Activated naive CD4-positive, alpha-beta T cell treated with anti-CD3 and anti-CD28 coated beads, Interleukin-2, amount 50 U/mL, for 72 hours (primary cell): ENCODE data around the gene CCL22. TPM values are rescaled to one million over a fixed set of nuclear protein-coding genes. Genes with fewer than 3 reads are reported as not detected.
A peak's percentile ranks its signal among the peaks of the same experiment; 100 is the strongest.

ENCODE experiments used
- ATAC-seq, 2 donors: fragments of 150-1000 bp; cut with Tn5 transposase; 2 replicates each; pipeline ENCODE4 v1.10.0; 2021; ENCODE audit warnings: mild to moderate bottlenecking in 2 of 2, moderate library complexity in 2 of 2
- DNase-seq, 2 donors: peaks; one replicate each; pipeline ENCODE4 v3.0.0; 2021 to 2022; ENCODE audit warnings: low spot score in 2 of 2
- H3K27ac Mint-ChIP-seq, 2 donors: one replicate each; pipeline ENCODE4 v1.8.0; 2022; ENCODE audit warnings: mild to moderate bottlenecking in 2 of 2, mixed read lengths in 2 of 2
- H3K36me3 Mint-ChIP-seq, 2 donors: one replicate each; pipeline ENCODE4 v1.8.0; 2022; ENCODE audit warnings: mixed read lengths in 2 of 2
- H3K9me3 Mint-ChIP-seq, 2 donors: one replicate each; pipeline ENCODE4 v1.8.0; 2022; ENCODE audit warnings: mixed read lengths in 2 of 2
- total RNA-seq, 2 donors: library from RNA; stranded (reverse); gene quantifications; one replicate each; pipeline ENCODE4 v1.2.3, GENCODE V29; 2022

The CCL22 gene
- total RNA-seq, 2 donors from 2014 or later: 2.3 to 2.6 TPM

DNA sequence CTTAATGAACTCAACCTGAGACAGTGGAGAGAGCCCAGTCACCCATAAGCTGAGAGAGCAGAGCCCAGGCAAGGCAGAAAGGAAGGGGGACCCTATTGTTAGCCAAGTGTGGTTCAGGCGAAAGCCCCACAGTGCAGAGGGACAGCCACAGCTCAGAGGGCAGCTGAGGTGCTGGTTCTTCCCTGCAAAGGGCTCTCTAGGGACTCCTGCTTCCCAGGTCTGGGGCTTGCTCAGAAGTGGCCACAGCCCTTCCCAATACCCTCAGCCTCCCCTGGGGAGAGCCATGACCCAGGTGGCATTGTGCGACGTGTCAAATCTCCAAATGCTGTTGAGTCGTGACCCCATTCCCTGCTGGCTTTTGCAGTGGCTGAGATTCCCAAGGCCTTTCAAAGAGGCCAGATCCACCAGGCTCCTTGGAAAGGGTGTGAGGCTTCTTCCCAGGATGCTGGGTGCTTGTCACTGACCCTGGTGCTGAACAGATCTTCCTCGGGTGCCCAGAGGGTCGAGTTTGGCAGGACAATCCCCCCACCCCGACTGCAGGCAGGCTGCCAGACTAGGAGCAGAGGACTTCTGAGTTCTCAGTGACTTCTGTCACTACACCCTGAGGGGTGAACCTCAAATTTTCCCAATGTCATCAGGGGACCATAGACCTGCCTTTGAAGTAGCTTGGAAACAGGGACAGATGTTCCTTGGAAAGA lies 43.5 kb downstream of the CCL22 start:
- DNase-seq (no peak), ATAC-seq (peak in 1 of 2 donors; percentile 30)
- no peaks in the 10 kb centered on the region for H3K9me3 Mint-ChIP-seq
- H3K36me3 Mint-ChIP-seq: no peaks in the 10 kb centered on the region
- no peak overlapping the region for H3K27ac Mint-ChIP-seq

DNA sequence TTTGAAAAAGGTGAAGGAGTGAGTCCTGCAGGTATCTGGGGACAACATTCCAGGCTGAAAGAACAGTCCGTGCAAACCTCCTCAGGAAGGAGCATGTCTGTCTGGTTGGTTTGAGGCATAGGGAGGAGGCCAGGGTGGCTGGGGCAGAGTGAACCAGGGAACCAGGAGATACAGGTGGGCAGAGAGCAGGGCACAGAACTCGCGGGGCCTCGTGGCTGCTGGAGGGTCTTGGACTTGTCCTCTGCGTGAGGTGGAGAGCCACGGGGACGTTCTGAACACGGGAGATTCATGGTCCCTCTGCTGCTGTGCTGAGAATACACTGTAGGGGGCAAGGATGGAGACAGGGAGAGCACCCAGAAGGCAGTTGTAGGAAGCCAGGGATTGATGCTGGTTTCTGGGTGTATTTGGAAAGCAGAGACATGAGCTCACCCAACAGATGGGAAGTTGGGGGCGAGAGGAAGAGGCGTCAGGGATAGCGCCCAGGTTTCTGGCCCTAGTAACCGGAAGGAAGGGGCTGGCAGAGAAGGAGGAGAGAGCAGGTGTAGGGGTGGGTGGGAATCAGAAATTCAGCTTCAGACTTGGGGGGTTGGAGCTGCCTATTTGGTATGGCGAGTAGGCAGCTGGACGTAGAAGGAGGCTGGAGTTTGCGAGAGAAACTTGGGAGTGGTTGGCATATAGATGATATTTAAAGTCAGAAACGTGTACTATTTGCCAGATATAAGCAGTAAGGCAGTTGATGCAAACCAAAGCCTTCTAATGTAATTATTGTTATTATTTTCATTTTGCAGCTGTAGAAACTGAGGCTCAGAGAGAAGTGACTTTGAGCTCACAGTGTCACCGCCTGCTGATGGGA lies 45.6 kb downstream of the CCL22 start, which contains the start of gene CCL17:
CCL17 (plus strand) TSS at position 803 of the 853 bp plus-strand sequence. CDS start 9,166 bp downstream, outside the sequence.
- Mint-ChIP-seq H3K9me3 (no peaks in the 10 kb centered on the region), H3K36me3 (no peaks in the 10 kb centered on the region), H3K27ac (peak within 1 kb of the TSS in 1 of 2 donors; percentile 11)
- peak in 1 of 2 donors; percentile 50 for ATAC-seq
- no peak for DNase-seq

DNA sequence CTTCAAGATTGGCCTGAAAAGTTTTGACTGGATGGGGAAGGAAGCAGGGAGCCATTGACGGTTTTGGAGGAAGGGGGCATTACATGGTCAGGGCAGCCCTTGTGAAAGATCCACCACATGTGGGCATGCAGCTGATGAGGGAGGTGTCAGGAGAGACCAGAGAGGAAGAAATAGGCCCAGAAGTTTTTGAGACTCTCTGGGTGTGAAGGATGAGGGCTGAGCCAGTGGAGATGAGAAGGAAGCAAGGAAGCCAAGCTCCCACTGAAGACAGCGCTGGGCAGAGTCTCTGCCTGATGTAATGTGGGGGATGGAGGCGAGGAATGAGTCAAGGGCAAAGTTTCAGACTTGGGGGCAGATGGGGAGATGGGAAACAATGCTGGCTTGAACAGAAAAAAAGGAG lies 46.5 kb downstream of the CCL22 start:
- no peaks in the 10 kb centered on the region for H3K9me3 Mint-ChIP-seq
- no peak for ATAC-seq
- no peak for DNase-seq

DNA sequence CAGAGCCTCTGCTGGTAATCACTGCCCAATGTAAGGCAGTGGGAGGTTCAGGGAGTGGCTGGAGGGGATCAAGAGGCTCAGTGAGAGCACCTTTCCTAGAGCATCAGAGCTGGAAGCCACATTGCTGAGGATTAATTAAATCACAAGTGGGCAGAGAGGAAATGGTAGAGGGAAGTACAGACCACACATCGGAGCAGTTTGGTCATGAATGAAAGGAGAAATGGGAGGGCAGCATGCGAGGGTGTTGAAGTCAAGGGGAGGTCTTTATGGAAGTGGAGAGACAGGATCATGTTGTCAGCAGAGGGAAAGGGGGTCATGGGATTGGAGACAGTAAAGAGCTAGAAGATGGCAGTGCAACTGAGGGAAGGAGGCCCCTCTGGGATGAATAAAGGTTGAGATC lies 48.3 kb downstream of the CCL22 start:
- no peaks in the 10 kb centered on the region for H3K9me3 Mint-ChIP-seq
- DNase-seq (no peak), ATAC-seq (no peak)
- H3K27ac Mint-ChIP-seq: no peak overlapping the region
- H3K36me3 Mint-ChIP-seq: no peaks in the 10 kb centered on the region

More for the DNA sequence above, 46.5 kb downstream of the CCL22 start:
- Mint-ChIP-seq H3K36me3 (no peaks in the 10 kb centered on the region), H3K27ac (no peak overlapping the region)

DNA sequence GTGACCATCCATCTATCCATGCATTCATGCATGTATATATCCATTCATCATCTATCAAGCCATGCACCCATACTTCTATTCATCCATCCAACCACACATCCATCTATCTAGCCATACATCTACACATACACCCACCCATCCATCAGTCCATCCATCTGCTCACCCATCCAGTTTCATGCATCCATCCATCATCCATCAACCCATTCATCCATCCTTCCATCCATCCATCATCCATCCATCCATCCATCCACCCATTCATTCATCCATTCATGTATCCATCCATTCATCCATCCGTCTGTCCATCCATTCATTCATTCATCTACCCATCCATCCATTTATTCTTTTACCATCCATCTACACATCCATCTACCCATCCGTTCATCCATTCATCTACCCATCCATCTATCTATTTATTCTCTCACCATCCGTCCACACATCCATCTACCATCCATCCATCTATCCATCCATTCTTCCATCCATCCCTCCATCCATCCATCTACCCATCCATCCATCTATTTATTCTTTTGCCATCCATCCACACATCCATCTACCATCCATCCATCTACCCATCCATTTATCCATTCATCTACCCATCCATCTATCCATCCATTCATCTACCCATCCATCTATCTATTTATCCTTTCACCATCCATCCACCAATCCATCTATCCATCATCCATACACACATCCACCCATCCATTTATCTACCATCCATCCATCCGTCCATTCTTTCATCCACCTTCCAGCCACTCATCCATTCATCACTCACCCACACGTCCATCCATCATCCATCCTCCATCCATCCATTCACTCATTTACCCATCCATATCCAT lies 49.2 kb downstream of the CCL22 start:
- ATAC-seq: no peak
- H3K27ac Mint-ChIP-seq: no peak overlapping the region
- no peaks in the 10 kb centered on the region for H3K36me3 Mint-ChIP-seq
- no peak for DNase-seq
- no peaks in the 10 kb centered on the region for H3K9me3 Mint-ChIP-seq

DNA sequence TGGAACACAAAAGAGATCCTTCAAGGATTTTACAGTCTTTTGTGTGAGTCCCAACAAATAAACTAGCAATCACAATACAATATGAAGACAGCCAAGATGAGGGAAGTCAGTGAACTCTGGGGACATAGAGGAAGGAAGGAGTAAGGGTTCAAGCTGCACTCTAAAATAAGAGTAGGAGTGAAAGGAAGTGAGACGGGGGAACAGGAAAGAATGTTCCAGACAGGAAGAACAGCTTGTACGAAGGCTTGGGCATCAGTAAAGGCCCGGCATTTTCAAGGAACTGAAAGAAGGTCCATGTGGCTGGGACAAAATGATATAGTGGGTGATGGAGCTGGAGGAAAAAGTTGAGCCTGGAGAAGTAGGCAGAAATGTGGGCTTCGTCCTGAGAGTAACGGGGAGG lies 50.5 kb downstream of the CCL22 start:
- H3K27ac Mint-ChIP-seq: peak overlapping the region in 1 of 2 donors; percentile 44
- H3K9me3 Mint-ChIP-seq: no peaks in the 10 kb centered on the region
- H3K36me3 Mint-ChIP-seq: no peaks in the 10 kb centered on the region
- DNase-seq (no peak), ATAC-seq (no peak)

DNA sequence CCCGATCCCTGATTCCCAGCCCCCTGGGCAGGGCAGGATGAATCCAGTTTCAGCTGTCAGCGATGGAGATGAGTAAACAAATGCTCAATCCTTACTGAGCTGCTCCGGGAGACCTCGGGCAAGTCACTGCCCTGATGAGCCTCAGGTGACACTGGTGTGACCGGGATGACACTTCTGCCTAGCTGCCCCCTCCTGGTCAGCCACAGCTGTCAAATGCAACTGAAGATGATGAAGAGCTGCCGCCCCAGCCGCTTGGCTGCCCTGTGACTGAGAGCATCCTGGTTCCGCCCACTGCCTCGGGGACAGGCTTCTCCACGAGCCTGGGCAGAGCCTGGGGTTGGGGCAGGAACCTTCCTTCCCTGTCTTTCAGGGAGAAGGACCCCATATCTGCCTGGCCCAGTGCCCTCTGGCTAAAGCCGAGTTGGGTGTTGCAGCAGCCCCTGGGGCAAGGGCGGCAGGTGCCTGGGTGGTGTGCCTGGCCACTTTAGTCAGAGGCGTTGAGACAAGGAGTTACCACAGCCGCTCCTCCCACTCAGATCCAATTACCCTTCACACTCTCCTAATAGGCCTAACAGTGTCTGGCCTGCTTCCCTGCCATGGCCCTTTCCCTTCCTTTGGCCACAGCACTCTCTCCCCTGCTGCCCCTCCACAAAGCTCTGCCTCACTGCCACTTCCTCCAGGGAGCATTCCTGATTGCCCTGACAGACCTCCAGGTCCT lies 51.4 kb downstream of the CCL22 start:
- DNase-seq: no peak
- Mint-ChIP-seq H3K9me3 (no peaks in the 10 kb centered on the region), H3K27ac (no peak overlapping the region), H3K36me3 (no peaks in the 10 kb centered on the region)
- ATAC-seq: no peak

DNA sequence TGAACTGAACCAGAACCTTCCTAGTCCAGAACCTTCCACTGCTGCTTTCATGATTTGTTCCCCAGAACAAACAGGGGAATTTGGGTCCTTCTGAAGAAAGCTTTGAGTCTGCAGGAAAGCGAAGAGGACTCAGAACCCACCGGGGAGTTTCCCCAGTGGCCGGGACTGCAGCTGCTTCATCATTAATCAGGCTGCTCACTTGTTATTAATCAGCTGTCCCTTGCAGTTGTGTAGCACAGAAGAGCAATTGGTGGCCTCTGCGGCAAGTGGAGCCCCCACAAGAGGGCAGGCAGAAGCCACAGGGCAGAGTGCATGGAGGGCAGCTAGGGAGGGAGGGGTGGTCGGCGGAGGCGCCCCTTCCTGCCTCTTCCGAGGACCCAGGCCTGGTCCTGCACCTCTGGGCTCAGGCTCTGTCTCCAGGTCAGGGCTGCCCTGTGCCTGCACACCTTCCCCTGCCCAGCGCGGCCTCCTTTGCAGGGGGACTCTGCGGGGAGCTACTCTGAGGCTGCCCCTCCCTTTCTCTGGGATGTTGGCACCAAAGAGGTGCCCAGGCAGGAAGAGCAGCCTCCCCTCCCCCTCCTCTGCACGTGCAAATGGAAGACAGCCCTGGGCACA lies 52.9 kb downstream of the CCL22 start:
- DNase-seq: no peak
- no peak for ATAC-seq
- Mint-ChIP-seq H3K27ac (no peak overlapping the region), H3K9me3 (no peaks in the 10 kb centered on the region), H3K36me3 (no peaks in the 10 kb centered on the region)

DNA sequence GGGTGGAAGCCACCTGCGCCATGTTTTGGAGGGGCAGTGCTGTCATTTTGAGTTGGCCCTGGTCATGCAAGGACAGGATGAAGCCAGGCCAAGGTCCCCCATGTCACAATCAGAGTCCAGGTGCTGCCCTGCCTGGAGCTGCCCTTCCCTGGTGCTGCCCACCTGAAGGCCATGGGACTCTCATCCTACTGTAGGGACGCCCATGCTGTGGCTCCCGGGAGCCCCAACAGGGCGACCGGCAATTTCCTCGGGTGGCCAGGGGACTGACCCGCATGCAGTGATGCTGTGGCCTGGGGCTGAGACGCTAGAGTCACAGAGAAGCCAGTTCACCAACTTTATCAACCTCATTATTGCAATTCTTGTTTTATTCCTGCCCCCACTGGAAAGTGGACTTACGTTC lies 54.0 kb downstream of the CCL22 start:
- ATAC-seq: no peak
- H3K9me3 Mint-ChIP-seq: no peaks in the 10 kb centered on the region
- DNase-seq: no peak
- no peaks in the 10 kb centered on the region for H3K36me3 Mint-ChIP-seq
- no peak overlapping the region for H3K27ac Mint-ChIP-seq

DNA sequence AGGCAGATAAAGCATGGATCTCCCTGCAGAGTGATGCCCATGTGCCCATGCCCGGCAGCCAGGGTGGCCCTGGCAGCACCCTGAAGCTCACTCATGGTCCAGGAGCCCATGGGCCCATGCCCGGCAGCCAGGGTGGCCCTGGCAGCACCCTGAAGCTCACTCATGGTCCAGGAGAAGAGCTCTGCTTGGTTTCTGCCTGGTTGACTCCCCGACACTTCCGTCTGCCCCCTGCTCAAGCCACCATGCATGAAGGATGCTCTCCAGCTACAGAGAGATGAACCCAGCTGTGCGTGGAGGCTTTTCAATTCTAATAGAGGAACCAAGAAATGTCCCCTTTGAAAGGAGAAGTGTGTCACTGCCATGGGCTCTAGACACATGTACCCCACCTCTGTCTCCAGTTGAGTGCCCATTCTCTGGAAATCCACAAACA lies 54.7 kb downstream of the CCL22 start:
- Mint-ChIP-seq H3K36me3 (no peaks in the 10 kb centered on the region), H3K27ac (no peak overlapping the region), H3K9me3 (no peaks in the 10 kb centered on the region)
- DNase-seq (no peak), ATAC-seq (no peak)

DNA sequence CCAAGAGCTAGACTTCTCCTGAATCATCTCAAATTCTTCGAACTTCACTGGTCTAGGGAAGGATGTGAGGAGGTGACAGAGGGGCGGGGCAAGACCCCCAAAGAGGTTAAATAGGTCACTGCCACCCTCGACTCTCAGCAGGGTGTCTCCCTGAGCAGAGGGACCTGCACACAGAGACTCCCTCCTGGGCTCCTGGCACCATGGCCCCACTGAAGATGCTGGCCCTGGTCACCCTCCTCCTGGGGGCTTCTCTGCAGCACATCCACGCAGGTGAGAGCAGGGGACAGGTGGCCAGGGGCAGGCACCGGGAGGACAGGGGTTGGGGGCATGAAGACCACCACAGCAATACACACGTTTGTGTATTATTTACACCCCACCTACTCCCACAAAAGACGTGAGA lies 55.1 kb downstream of the CCL22 start:
- Mint-ChIP-seq H3K9me3 (no peaks in the 10 kb centered on the region), H3K27ac (no peak overlapping the region), H3K36me3 (no peaks in the 10 kb centered on the region)
- ATAC-seq (no peak), DNase-seq (no peak)

Other genes starting within 250 kb of the CCL22 start
- 100 to 1,000 TPM; 113 to 115 TPM for gene PSME3IP1, start 172.7 kb upstream of the CCL22 start, total RNA-seq
- 10 to 100 TPM; 37.2 to 38.6 TPM for gene RSPRY1, start 172.5 kb upstream of the CCL22 start, total RNA-seq
- gene ARL2BP, start 113.5 kb upstream of the CCL22 start, total RNA-seq: 10 to 100 TPM; 14.7 to 20.7 TPM
- under 1 TPM; 0.35 to 0.43 TPM for gene PLLP, start 74.1 kb upstream of the CCL22 start, total RNA-seq
- gene CX3CL1, start 13.7 kb downstream of the CCL22 start, total RNA-seq: under 1 TPM in 1 of 2 donors, not detected in 1; 0.07 TPM
- gene CCL17, start 46.0 kb downstream of the CCL22 start, total RNA-seq: not detected
- gene CIAPIN1, start 88.6 kb downstream of the CCL22 start, total RNA-seq: 10 to 100 TPM; 35.2 to 38.0 TPM
- gene COQ9, start 88.7 kb downstream of the CCL22 start, total RNA-seq: 10 to 100 TPM; 14.8 to 44.3 TPM
- 10 to 100 TPM; 64.3 to 65.3 TPM for gene POLR2C, start 103.9 kb downstream of the CCL22 start, total RNA-seq
- 1 to 10 TPM; 7.1 to 7.7 TPM for gene DOK4, start 127.7 kb downstream of the CCL22 start, total RNA-seq
- 10 to 100 TPM in 1 of 2 donors, 1 to 10 TPM in 1; 5.4 to 13.9 TPM for gene CCDC102A, start 177.8 kb downstream of the CCL22 start, total RNA-seq
- gene ADGRG5, start 183.9 kb downstream of the CCL22 start, total RNA-seq: 1 to 10 TPM; 2.6 to 5.3 TPM